NCI-H1694 treated with DMSO at 0.1 percent for 48 hours (cell line): Measurements from ENCODE around the gene C9orf78.

Experiments
- DNase-seq: peaks from one replicate; lab custom pipeline; 2025; lab: John Stamatoyannopoulos, UW

The C9orf78 gene

DNA sequence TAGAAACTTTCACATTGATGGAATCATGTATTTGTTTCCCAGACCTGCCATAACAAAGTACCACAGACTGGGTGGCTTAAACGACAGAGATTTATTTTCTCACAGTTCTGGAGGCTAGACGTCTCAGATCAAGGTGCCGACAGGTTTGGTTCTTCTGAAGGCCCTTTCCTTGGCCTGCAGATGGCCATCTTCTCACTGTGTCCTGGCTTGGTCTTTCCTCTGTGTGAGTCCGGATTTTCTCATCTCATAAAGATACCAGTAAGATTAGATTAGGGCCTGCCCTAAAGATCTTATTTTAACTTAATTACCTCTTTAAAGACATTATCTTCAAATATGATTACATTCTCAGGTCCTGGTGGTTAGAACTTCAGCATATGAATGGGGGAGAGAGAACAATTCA is 6.0 kb upstream of the C9orf78 start:
- DNase-seq = no peak

DNA sequence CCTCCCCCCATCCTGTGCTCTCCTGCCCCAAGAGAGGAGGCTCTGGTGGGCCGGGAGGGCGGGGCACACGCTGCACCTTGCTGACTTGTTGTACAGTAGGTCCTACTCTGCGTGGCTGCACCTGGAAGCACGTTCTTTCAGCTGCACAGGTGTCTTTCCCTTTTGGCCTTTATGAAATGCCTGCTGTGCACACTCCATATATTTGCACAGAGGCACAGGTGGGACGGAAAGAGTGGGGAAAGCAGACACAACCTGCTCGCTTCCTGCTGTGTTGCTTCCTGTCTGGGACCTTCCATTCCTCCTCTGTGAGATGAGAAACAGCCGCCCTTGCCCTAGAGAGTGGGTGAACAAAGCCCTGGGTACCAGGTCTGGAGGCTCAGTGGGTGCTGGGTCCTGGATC is 5.0 kb upstream of the C9orf78 start:
- DNase-seq = no peak

DNA sequence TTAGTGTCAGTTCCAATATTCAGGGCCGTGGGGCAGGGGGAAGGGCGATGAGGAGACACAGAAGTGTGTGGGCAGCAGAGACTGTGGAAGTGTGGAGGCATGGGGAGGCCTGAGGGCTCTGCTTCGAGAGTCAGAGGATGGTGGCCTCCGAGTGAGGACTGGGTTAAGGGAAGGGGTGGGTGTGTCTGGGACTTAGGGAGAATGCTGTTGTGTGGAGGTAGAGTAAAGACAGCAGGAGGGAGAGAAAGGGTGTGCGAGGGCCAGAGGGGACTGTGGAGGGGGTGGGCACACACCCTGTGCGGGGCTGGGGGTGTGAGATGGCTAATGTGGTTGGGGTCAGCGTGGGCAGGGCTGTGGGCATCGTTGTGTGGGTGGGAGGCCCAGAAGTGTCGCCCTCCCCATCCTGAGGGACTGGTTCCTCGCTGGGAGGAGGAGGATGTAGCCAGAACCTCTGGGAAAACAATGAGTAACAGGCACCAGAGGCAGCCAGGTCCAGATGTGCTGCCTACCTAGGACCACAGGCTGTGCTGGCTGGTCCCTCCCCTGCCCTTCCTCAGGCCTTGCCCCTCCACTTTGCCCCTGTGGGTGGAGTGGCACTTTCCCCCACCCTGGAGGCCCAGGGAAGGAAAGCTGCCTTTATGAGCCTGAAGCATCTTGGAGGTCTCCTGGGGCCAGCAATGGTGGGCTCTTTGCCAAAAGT is 4.4 kb upstream of the C9orf78 start:
- no peak for DNase-seq

DNA sequence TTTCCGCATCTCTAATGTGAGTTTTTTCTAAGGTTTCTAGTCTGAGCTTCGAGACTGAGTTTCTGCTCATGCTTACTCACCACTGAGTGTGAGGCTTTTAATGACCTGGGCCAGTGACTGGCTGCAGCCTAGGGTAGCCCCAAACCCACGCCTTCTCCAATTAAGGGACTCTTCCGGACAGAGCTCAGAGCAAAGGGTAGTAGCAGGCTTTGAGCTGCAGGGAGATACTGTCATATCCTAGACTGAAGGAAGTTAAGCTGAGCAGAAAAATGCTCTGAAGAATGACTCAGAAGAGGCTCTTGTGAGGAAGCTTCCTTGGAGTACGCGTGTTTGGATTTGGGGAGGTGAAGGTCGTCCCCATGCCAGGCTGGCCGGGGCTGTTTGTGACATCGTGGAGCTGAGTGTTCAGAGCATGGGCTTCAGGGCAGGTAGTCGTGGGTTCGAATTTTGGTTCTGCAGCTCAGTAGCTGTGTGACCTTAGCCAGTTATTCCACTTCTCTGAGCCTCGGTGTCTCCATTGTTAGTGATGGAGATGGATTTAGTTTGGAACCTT is 3.7 kb upstream of the C9orf78 start:
- no peak for DNase-seq

DNA sequence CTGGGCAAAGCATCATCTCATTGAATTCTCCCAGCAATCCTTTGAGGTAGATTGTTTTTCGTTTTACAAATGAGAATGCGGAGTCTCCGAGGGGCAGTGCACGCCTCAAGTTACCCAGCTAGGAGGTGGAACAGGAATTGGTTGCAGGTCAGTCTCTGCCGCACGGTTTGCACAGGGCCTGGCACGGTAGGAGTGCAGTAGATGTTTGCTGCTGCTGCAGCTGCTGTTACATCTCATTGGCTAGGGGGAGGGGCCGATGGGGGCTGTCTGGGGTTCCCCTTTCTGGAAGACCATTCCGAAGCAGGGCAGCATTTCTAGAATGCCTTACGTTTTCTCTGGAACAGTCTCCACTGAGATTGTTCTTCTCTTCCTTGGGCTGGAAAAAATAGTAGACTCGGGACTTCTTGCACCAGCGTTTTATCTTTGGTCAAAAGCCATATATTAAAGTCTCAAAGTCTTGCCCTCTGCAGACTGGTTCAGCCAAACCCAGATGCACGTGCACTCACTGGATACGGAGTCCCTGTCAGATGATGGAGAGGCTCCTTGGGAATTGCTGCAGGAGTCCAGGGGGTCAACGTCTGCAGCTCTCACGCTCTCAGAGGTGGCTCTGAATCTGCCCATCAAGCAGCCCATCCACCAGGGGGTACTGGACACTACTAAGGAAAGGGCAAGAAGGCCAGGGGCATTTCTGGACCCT is 1.4 kb upstream of the C9orf78 start:
- no peak for DNase-seq

DNA sequence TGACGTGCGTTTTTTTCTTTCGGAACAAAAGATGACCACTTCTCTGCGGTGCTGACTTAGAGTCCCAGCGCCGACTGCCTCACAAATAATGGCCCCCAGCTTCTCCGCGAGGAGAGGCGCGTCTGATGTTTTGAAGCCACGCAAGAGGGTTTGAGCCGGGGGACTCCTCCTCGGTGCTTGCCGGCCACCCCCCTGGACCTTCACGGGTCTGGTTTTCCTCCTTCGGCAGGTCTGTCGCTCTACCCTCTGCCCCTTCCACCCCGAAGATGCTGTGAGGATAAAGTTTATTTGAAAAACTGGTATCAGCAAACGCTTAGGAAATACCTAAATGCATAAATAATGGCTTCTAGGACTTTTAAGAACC is 767 bp upstream of the C9orf78 start:
- DNase-seq = no peak

DNA sequence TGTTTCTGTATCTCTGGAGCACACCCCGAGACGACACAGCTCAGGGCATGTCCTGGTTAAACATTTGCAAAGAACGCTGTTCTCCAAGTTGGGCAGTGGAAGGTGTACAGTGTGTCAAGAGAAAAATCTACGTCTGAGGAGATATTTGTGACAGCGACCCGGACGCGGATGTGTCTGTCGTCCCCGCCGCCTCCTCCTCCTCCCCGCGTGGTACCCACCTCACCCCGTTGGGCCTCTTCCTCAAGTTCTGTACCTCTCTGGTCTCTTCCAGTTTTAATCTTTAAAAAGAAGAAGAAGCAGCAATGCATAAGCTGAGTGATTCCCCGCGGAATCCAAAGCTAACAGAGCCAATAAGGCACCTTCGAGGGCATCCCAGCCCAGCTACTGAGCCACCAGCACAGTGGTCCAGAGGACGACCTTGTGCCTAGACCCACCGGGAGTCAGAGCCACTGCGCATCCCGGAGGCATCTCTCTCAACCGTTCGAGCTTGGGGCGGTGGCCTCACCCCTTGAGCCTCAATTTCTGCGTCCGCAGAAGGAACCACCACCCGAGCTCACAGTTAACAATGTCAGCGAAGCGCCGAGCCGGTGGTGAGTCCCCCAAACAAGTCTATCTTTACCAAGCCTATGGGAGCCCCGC is 467 bp downstream of the C9orf78 start:
- DNase-seq = no peak

DNA sequence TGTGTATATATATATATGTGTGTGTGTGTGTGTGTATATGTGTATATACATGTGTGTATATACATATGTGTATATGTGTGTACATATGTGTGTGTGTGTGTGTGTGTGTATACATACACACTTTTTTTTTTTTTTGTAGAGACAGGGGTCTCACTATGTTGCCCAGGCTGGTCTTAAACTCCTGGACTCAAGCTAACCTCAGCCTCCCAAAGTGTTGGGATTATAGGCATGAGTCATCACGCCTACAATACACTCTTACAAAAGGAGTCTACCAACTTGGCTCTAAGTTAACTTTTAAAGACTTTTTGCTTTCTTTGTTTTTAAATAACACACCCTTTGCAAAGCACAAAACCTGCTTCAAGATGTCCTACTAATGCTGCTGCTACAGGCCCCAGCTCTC is 2.1 kb downstream of the C9orf78 start:
- no peak for DNase-seq

DNA sequence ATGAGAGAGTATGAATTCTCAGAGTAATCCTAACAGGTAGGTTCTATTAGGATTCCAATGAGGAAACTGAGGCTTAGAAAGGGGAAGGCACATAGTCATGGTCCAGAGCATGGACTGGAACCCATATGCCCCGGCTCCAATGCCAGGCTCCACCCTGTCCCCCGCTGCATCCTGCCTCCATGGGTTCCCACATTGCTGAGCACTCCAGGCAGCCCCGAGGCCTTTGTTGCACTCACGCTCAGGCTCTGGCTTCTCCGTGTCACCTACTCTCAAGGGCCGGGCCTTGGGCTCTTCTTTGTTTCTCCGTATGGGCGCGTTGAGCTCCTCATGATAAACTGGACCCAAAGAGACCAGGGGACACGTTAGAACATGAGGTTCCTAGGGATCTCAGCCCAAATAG is 6.1 kb downstream of the C9orf78 start:
- DNase-seq = no peak

DNA sequence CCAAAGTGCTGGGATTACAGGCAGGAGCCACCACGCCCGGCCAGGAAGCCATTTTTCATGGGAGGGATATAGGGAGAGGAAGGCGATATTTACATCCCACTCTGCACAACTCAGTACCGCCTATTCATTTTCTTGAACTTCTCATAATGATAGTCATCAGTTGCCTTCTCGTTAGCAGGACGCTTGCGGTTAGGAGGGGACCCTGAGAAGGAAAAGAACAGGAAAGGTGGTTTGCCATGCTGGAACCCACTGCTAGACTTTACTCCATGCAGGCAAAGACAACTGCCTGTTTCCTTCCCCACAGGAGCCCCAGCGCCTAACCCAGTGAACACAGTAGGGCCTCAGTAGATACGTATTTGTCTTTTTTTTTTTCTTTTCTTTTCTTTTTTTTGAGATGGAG is 7.0 kb downstream of the C9orf78 start:
- DNase-seq = no peak

DNA sequence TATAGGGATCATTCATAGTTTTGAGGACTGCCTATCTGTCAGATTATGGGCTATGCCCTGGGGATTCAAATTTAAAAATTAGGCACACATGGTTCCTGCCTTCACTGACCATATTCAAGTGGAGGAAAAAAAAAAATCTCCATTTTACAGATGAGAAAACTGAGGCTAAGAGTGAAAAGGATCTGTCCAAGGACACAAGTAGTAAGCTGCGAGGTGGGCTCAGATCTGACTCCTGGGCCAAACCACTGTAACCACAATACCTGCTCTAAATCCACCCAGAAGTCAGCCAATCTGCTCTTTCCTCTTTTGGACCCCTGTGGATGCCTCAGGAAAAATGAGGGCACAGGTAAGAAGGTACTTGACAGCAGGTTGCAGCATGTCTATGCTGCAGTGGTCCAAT is 8.3 kb downstream of the C9orf78 start:
- no peak for DNase-seq

DNA sequence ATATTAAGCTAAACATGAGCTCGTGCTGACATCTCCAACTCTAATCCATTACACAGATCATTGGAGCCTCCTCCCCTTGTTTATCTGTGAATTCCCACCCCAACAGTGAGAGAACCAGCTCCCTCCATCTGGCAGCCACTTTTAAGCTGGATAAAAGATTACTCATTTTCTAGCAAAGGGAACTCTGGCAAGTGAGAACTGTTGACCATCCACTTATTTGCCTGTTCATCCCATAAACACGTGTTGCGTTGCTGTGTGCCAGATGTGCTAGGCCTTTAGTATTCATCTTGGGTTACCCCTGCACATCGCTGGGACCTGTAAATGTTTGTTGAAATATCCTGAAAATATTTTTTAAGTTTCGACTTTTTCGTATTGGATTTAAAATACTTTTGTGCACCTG is 8.7 kb downstream of the C9orf78 start:
- DNase-seq = no peak

DNA sequence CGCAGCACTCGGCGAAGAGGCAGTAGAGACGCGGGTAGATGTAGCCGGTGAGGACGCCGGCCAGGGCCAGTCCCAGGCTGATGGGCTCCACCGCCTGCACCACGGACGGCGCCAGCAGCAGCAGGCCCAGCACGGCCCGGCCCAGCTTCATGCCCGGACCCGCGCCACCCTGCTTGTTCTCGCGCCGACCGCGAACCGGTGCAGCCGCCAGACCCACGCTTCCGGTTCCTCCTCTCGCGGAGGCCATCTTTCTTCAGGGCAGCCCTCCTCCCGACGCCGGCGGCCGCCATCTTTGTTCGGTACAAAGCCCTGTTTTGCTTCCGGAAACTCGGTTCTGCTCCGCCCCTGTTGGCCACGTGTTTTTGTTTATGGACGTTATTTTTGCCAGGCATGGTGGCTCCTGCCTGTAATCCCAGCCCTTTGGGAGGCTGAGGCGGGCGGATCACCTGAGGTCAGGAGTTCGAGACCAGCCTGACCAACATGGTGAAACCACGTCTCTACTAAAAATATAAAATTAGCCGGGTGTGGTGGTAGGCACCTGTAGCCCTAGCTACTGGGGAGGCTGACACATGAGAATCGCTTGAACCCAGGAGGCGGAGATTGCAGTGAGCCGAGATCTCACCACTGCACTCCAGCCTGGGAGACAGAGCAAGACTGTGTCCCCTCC is 11.0 kb downstream of the C9orf78 start, which contains the start of gene TOR1A:
Gene TOR1A (minus strand): TSS at position 202 of the 667 bp plus-strand sequence. CDS start 51 bp downstream, at position 151.
- DNase-seq = peak; percentile 86

DNA sequence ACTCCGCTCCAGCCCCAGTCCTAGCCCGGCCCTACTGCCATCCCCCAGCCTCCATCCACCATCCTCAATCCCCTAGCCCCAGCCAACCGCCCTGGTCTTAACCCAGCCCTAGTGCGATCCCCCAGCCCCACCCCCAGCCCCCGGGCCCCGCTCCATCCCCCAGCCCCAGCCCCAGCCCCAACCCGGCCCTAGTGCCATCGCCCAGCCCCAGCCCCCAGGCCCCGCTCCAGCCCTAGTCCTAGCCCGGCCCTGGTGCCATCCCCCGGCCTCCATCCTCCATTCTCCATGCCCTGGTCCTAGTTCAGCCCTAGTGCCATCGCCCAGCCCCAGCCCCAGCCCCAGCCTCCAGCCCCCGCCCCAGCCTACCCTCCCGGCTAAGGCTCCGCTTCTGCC is 11.5 kb downstream of the C9orf78 start:
- DNase-seq = no peak

DNA sequence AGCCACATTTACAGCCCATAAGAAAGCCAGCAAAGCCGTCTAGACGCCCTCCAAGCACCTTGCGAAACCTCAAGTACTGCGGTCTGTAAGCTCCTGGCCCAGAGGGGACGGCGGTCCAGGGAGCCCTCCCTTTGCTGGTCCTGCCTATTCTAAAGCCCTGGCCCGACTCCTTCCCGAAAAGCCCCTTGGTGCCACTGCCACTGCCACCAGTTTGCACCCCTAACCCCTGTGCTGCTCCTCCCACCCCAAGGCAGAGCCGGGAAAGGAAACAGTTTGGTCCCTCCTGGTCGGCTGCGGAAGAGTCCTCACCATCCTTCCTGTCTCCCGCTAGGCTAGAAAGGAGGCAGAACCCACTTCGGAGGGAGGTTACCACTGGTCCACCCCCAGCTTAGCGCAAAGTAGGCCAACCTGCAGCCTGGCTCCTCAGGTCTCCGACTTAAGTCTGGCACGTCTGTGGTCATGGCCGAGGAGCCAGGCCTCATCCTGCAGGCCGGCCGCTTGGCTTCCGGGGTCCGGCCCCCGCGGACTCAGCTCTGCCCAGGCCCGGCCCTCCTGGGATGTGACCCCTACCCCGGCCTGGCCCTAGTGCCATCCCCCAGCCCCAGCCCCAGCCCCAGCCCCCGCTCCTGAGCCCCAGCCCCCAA is 12.1 kb downstream of the C9orf78 start:
- DNase-seq = no peak

DNA sequence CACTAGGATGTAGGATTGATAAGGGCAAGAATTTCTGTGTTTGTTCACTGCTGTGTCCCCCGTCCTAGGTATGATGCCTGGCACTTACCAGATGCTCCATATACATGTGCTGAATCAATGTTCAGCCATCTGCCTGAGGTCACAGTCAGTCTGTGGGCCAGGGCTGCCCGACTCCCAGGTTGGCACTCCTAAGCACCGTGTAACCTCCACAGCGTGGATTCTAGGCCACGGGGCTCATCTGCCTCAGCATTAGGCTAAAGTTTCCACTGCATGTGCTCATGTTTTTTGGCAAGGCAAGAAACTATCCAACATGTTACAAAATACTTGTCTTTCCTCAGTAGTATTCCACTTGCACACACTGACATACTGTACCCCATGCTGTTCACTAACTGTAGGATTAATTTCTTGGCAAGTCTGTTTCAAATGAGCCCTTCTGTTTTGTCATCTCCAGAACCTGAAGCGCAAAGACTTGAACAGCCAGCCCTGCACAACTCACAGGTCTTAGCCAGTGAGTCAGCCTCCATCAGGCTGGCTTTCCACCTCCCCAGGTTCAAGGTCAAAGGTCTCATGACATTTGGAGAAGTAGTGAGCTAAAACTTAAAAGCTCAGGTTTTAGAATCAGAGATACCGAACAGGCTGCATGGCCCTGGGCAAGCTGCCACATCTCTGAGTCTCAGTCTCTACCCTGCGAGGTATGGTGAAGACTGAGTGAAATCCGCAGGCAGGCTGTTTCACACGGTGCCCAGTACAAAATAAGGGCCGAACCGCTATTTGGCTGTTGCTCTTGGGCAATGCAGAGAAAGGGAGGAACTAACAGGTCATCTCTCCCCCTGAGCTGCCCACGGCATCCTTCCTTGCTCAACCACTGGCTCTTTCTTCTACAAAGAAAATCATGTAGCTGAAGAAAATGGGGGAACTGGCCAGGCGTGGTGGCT is 18.3 kb downstream of the C9orf78 start:
- DNase-seq = no peak

DNA sequence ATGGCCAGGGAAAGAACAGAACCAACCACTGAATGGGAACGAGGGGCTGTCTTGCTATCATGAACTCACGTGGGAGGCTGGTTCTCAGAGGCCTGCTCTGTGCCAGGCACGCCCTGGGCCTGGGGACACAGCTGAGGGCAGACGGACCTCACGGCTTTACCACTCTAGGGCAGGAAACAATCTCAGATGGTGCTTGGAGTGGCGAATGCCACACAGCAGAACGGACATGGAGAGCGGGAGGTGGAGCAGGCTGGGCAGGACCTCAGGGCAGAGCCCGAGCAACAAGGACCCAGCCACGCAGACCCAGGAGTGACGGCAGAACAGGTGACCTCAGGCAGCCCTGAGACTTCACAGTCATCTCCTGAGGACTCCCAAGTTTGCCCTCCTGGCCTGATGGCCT is 19.8 kb downstream of the C9orf78 start:
- no peak for DNase-seq

DNA sequence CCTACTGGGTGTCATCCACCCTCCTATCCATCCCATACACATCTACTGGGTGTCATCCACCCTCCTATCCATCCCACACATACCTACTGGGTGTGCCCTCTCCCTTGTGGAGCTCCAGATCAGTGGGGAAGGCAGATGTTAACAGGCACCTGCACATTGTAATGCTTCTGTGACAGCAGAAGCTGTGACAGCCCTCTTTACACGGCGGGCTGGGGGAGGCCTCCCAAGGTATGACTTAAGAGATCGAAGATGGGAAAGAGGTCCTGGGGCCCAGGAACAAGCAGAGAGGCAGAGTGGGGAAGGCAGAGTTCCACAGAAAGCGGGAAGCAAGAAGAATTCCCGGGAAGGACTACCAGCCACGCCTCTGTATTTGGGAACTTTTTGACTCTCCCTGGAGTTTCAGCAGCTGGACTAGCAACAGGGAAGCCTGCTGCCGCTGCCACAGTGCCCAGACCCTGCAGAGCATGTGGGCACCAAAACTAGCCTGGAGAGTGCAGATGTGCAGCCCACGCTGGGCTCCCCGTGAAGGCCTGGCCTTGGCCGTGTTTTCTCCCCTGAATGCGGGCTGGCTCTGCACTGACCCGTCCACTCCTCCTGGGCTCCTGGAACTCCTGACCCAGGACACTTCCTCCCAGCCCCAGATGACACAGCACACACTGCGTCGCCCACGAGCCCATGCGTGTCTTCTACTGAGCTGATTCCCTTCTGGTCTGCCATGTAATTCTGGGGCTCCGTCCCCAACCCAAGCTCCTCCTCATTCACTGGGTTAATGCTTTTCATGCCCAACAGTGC is 20.4 kb downstream of the C9orf78 start:
- DNase-seq = no peak

DNA sequence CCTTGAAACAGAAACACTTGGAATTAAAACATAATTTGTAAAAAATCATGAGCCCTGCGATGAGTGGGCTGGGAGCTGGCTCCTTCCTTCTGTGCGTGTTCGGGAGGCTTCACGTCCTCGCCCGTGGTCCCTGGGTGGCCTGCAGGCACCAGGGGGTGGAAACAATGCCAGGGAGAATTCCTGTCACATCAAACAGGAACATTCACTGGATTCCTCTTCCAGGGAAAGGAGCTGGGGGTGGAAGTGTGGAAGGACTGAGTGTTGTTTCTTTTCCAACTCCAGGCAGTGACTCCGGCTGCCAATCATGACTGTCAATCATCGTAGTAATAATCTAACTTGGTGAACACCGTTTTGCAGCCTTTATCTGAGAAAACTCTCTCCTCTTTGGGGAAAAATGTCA is 21.4 kb downstream of the C9orf78 start:
- no peak for DNase-seq

DNA sequence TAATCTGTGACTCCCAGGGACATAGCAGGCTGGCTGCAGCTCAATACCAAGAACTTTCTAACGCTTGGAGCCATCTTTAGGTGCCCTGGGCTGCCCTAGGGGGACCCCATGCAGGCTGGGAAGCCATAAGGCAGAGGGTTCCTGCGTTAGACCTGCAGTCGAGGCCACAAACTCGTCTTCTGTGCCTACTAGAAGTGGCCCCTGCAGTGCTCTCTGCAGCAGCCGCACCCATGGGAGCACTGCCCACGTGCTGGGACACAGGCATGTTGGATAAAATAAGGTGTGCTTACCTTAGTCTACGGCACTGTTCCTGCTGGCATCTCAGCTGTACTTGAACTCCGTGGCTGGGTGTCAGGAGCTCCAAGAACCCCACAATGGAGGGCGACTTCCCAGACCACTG is 22.7 kb downstream of the C9orf78 start:
- DNase-seq = no peak
